ENCODE data around the gene CNKSR2. TPM values are rescaled to one million over a fixed set of nuclear protein-coding genes. Genes with fewer than 3 reads are reported as not detected.

The CNKSR2 gene
- total and polyA plus RNA-seq, 4 donors = 1.6 to 5.4 TPM; not detected in 2

- Histone ChIP-seq H3K9me3 (ENCODE audit: control insufficient read depth, low read length) (no peaks in the 10 kb centered on the region), H3K4me3 (ENCODE audit: low read length in 2 of 2) (no peak overlapping the region), H3K27ac (ENCODE audit: low read depth in 1 of 2, low read length in 2 of 2) (no peak overlapping the region), H3K27me3 (ENCODE audit: control insufficient read depth in 1 of 2, insufficient read depth in 2 of 2, low read length in 1 of 2) (no peaks in the 10 kb centered on the region), H3K36me3 (ENCODE audit: control insufficient read depth in 1 of 2, insufficient read depth in 2 of 2, low read length in 1 of 2) (no peaks in the 10 kb centered on the region), H3K4me1 (ENCODE audit: control insufficient read depth in 1 of 2, insufficient read depth in 2 of 2, low read length in 2 of 2) (no peaks in the 10 kb centered on the region)
- no peak for DNase-seq
- WGBS, 2 donors = 60 to 90% methylated on average over 2 of the region's 2 CpGs
- intact Hi-C loops (cut with DNase I) = no loop called here
- ATAC-seq (ENCODE audit: low FRiP score) = no peak
Observed at GRCh38 chrX:21376636-21377035, 2.4 kb downstream of the CNKSR2 start.

GRCh38 chrX:21379991-21380390 is 5.8 kb downstream of the CNKSR2 start:
- Histone ChIP-seq H3K36me3 (ENCODE audit: control insufficient read depth in 1 of 2, insufficient read depth in 2 of 2, low read length in 1 of 2) (no peaks in the 10 kb centered on the region), H3K27me3 (ENCODE audit: control insufficient read depth in 1 of 2, insufficient read depth in 2 of 2, low read length in 1 of 2) (no peaks in the 10 kb centered on the region), H3K4me1 (ENCODE audit: control insufficient read depth in 1 of 2, insufficient read depth in 2 of 2, low read length in 2 of 2) (no peaks in the 10 kb centered on the region), H3K4me3 (ENCODE audit: low read length in 2 of 2) (no peak overlapping the region), H3K9me3 (ENCODE audit: control insufficient read depth, low read length) (no peaks in the 10 kb centered on the region), H3K27ac (ENCODE audit: low read depth in 1 of 2, low read length in 2 of 2) (no peak overlapping the region)
- intact Hi-C loops (cut with DNase I) = no loop called here
- ATAC-seq (ENCODE audit: low FRiP score) = no peak
- no peak for DNase-seq
- 51 to 93% methylated on average over 1 of the region's 1 CpG for WGBS, 2 donors

- WGBS, 2 donors = 56 to 66% methylated on average over 2 of the region's 2 CpGs
Observed at GRCh38 chrX:21382715-21383114, 8.5 kb downstream of the CNKSR2 start.

GRCh38 chrX:21383546-21383945 is 9.3 kb downstream of the CNKSR2 start:
- no peak for DNase-seq
- H3K9me3 ChIP-seq (ENCODE audit: control insufficient read depth, low read length) = no peaks in the 10 kb centered on the region
- H3K4me3 ChIP-seq (ENCODE audit: low read length in 2 of 2) = no peak overlapping the region
- no peaks in the 10 kb centered on the region for H3K27me3 ChIP-seq (ENCODE audit: control insufficient read depth in 1 of 2, insufficient read depth in 2 of 2, low read length in 1 of 2)
- intact Hi-C loops (cut with DNase I) = no loop called here
- ATAC-seq (ENCODE audit: low FRiP score) = no peak
- H3K4me1 ChIP-seq (ENCODE audit: control insufficient read depth in 1 of 2, insufficient read depth in 2 of 2, low read length in 2 of 2) = no peaks in the 10 kb centered on the region
- 14% methylated on average over 2 of the region's 2 CpGs for WGBS, 2 donors
- no peak overlapping the region for H3K27ac ChIP-seq (ENCODE audit: low read depth in 1 of 2, low read length in 2 of 2)
- H3K36me3 ChIP-seq (ENCODE audit: control insufficient read depth in 1 of 2, insufficient read depth in 2 of 2, low read length in 1 of 2) = no peaks in the 10 kb centered on the region

More at GRCh38 chrX:21382715-21383114, 8.5 kb downstream of the CNKSR2 start:
- Histone ChIP-seq H3K4me3 (ENCODE audit: low read length in 2 of 2) (no peak overlapping the region), H3K36me3 (ENCODE audit: control insufficient read depth in 1 of 2, insufficient read depth in 2 of 2, low read length in 1 of 2) (no peaks in the 10 kb centered on the region), H3K27me3 (ENCODE audit: control insufficient read depth in 1 of 2, insufficient read depth in 2 of 2, low read length in 1 of 2) (no peaks in the 10 kb centered on the region), H3K4me1 (ENCODE audit: control insufficient read depth in 1 of 2, insufficient read depth in 2 of 2, low read length in 2 of 2) (no peaks in the 10 kb centered on the region), H3K9me3 (ENCODE audit: control insufficient read depth, low read length) (no peaks in the 10 kb centered on the region), H3K27ac (ENCODE audit: low read depth in 1 of 2, low read length in 2 of 2) (no peak overlapping the region)
- intact Hi-C loops (cut with DNase I) = no loop called here
- no peak for ATAC-seq (ENCODE audit: low FRiP score)
- DNase-seq = no peak

- Histone ChIP-seq H3K4me1 (ENCODE audit: control insufficient read depth in 1 of 2, insufficient read depth in 2 of 2, low read length in 2 of 2) (no peaks in the 10 kb centered on the region), H3K27ac (ENCODE audit: low read depth in 1 of 2, low read length in 2 of 2) (no peak overlapping the region), H3K9me3 (ENCODE audit: control insufficient read depth, low read length) (no peaks in the 10 kb centered on the region), H3K27me3 (ENCODE audit: control insufficient read depth in 1 of 2, insufficient read depth in 2 of 2, low read length in 1 of 2) (no peaks in the 10 kb centered on the region), H3K36me3 (ENCODE audit: control insufficient read depth in 1 of 2, insufficient read depth in 2 of 2, low read length in 1 of 2) (no peaks in the 10 kb centered on the region), H3K4me3 (ENCODE audit: low read length in 2 of 2) (no peak overlapping the region)
- 77 to 96% methylated on average over 1 of the region's 1 CpG for WGBS, 2 donors
- DNase-seq = no peak
- no peak for ATAC-seq (ENCODE audit: low FRiP score)
- intact Hi-C loops (cut with DNase I) = no loop called here
Observed at GRCh38 chrX:21384178-21384577, 10.0 kb downstream of the CNKSR2 start.

GRCh38 chrX:21394792-21395191 is 20.6 kb downstream of the CNKSR2 start:
- H3K36me3 ChIP-seq (ENCODE audit: control insufficient read depth in 1 of 2, insufficient read depth in 2 of 2, low read length in 1 of 2) = no peaks in the 10 kb centered on the region
- H3K4me3 ChIP-seq (ENCODE audit: low read length in 2 of 2) = no peak overlapping the region
- no peaks in the 10 kb centered on the region for H3K9me3 ChIP-seq (ENCODE audit: control insufficient read depth, low read length)
- intact Hi-C loops (cut with DNase I) = no loop called here
- no peak overlapping the region for H3K27ac ChIP-seq (ENCODE audit: low read depth in 1 of 2, low read length in 2 of 2)
- H3K27me3 ChIP-seq (ENCODE audit: control insufficient read depth in 1 of 2, insufficient read depth in 2 of 2, low read length in 1 of 2) = no peaks in the 10 kb centered on the region
- no peaks in the 10 kb centered on the region for H3K4me1 ChIP-seq (ENCODE audit: control insufficient read depth in 1 of 2, insufficient read depth in 2 of 2, low read length in 2 of 2)
- no peak for ATAC-seq (ENCODE audit: low FRiP score)
- no peak for DNase-seq
- WGBS, 2 donors = 24 to 56% methylated on average over 1 of the region's 1 CpG

- WGBS, 2 donors = 62 to 91% methylated on average over 3 of the region's 3 CpGs
- H3K4me1 ChIP-seq (ENCODE audit: control insufficient read depth in 1 of 2, insufficient read depth in 2 of 2, low read length in 2 of 2) = no peaks in the 10 kb centered on the region
- DNase-seq (no peak), ATAC-seq (ENCODE audit: low FRiP score) (no peak)
- no peak overlapping the region for H3K4me3 ChIP-seq (ENCODE audit: low read length in 2 of 2)
- no peaks in the 10 kb centered on the region for H3K36me3 ChIP-seq (ENCODE audit: control insufficient read depth in 1 of 2, insufficient read depth in 2 of 2, low read length in 1 of 2)
- no peaks in the 10 kb centered on the region for H3K27me3 ChIP-seq (ENCODE audit: control insufficient read depth in 1 of 2, insufficient read depth in 2 of 2, low read length in 1 of 2)
- H3K9me3 ChIP-seq (ENCODE audit: control insufficient read depth, low read length) = no peaks in the 10 kb centered on the region
- intact Hi-C loops (cut with DNase I) = no loop called here
- H3K27ac ChIP-seq (ENCODE audit: low read depth in 1 of 2, low read length in 2 of 2) = no peak overlapping the region
Observed at GRCh38 chrX:21398426-21398825, 24.2 kb downstream of the CNKSR2 start.

GRCh38 chrX:21400408-21401121 is 26.3 kb downstream of the CNKSR2 start:
- WGBS, 2 donors = 67 to 98% methylated on average over 1 of the region's 1 CpG
- Histone ChIP-seq H3K4me1 (ENCODE audit: control insufficient read depth in 1 of 2, insufficient read depth in 2 of 2, low read length in 2 of 2) (no peaks in the 10 kb centered on the region), H3K9me3 (ENCODE audit: control insufficient read depth, low read length) (no peaks in the 10 kb centered on the region), H3K36me3 (ENCODE audit: control insufficient read depth in 1 of 2, insufficient read depth in 2 of 2, low read length in 1 of 2) (no peaks in the 10 kb centered on the region), H3K27me3 (ENCODE audit: control insufficient read depth in 1 of 2, insufficient read depth in 2 of 2, low read length in 1 of 2) (no peaks in the 10 kb centered on the region), H3K4me3 (ENCODE audit: low read length in 2 of 2) (no peak overlapping the region), H3K27ac (ENCODE audit: low read depth in 1 of 2, low read length in 2 of 2) (no peak overlapping the region)
- ATAC-seq (ENCODE audit: low FRiP score) = no peak
- no peak for DNase-seq
- intact Hi-C loops (cut with DNase I) = no loop called here

GRCh38 chrX:21408307-21408706 is 34.1 kb downstream of the CNKSR2 start:
- no peak overlapping the region for H3K4me3 ChIP-seq (ENCODE audit: low read length in 2 of 2)
- intact Hi-C loops (cut with DNase I) = no loop called here
- DNase-seq (no peak), ATAC-seq (ENCODE audit: low FRiP score) (no peak)
- 3 to 8% methylated on average over 2 of the region's 2 CpGs for WGBS, 2 donors
- H3K27ac ChIP-seq (ENCODE audit: low read depth in 1 of 2, low read length in 2 of 2) = no peak overlapping the region
- no peaks in the 10 kb centered on the region for H3K9me3 ChIP-seq (ENCODE audit: control insufficient read depth, low read length)
- no peaks in the 10 kb centered on the region for H3K27me3 ChIP-seq (ENCODE audit: control insufficient read depth in 1 of 2, insufficient read depth in 2 of 2, low read length in 1 of 2)
- no peaks in the 10 kb centered on the region for H3K36me3 ChIP-seq (ENCODE audit: control insufficient read depth in 1 of 2, insufficient read depth in 2 of 2, low read length in 1 of 2)
- no peaks in the 10 kb centered on the region for H3K4me1 ChIP-seq (ENCODE audit: control insufficient read depth in 1 of 2, insufficient read depth in 2 of 2, low read length in 2 of 2)

Measured in aorta (tissue), 5 donors.